Keratinocyte (primary cell): ENCODE data around the gene CLDN9.

Experiments used
- CTCF ChIP-seq, 3 experiments: IDR thresholded peaks in 1 of 3; conservative IDR thresholded peaks in 1 of 3; optimal IDR thresholded peaks in 1 of 3; 2 replicates in 2 of 3; 3 replicates in 1 of 3; pipeline versions ENCODE3 to v1.5.1; 2011; ENCODE audit warnings: low read length in 3 of 3, mild to moderate bottlenecking in 3 of 3, moderate library complexity in 2 of 3, control low read depth in 1 of 3, inconsistent platforms in 1 of 3; ENCODE audit not compliant: insufficient read depth in 2 of 3; ENCODE audit errors: extremely low read depth in 1 of 3
- EZH2 ChIP-seq: IDR thresholded peaks from one replicate; pipeline ENCODE4 v1.6.1; 2012; ENCODE audit warnings: inconsistent platforms, mild to moderate bottlenecking, low read length, moderate library complexity

GRCh38 chr16:2981177-2981898, 31.4 kb upstream of the CLDN9 start:
- TF ChIP-seq CTCF (optimal IDR thresholded peaks at IDR 0.05 in 1 of 3, IDR thresholded peaks at IDR 0.05 in 1 of 3, conservative IDR thresholded peaks at IDR 0.05 in 1 of 3; ENCODE audit: extremely low read depth in 1 of 3, insufficient read depth in 2 of 3, low read length in 3 of 3) (no peak), EZH2 (no peak)
